Measurements from ENCODE around the gene TCERG1L. TPM values are rescaled to one million over a fixed set of nuclear protein-coding genes. Genes with fewer than 3 reads are reported as not detected.

TCERG1L gene
- total and polyA plus RNA-seq, 10 donors: 0.03 to 1.2 (median 0.30) TPM; not detected in 3

DNA sequence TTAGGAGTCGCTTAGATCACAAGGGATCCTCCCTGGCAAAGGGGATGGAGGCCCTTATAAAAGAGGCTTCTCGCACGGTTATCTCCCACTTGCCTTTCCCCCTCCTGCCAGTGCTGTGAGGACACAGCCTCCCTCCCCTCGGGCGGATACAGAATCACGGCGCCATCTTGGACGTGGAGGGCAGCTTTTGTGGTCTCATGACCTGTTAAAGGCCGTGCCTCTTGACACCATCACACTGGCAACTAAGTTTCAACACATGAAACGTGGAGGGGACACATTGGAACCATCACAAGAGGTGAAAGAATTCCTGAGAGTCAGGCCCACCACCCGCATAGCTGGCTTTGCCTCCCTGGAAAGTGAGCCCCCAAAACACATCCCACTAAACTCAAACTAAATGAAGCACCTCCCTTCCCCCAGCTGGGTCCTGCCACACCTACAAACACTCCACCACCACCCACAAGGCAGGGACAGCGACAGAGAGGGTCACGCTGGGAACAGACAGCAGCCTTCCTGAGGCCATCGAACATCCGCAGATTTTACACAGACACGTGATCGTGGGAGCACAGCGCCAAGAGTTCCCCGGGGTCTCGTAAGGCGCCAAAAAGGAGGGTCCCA is 110.6 kb downstream of the TCERG1L start:
- no peaks in the 10 kb centered on the region for H3K36me3 ChIP-seq
- no peaks in the 10 kb centered on the region for H3K4me1 ChIP-seq
- 84 to 89% (median 87%) methylated on average over 20 to 21 of the region's 21 CpGs for WGBS, 5 donors
- no peak overlapping the region for H3K27ac ChIP-seq
- peaks cover 0 to 12% (median 0%) of the 10 kb centered on the region in 7 donors for H3K27me3 ChIP-seq (replicated peaks in 1 of 7)
- TF ChIP-seq, protein P1, sequence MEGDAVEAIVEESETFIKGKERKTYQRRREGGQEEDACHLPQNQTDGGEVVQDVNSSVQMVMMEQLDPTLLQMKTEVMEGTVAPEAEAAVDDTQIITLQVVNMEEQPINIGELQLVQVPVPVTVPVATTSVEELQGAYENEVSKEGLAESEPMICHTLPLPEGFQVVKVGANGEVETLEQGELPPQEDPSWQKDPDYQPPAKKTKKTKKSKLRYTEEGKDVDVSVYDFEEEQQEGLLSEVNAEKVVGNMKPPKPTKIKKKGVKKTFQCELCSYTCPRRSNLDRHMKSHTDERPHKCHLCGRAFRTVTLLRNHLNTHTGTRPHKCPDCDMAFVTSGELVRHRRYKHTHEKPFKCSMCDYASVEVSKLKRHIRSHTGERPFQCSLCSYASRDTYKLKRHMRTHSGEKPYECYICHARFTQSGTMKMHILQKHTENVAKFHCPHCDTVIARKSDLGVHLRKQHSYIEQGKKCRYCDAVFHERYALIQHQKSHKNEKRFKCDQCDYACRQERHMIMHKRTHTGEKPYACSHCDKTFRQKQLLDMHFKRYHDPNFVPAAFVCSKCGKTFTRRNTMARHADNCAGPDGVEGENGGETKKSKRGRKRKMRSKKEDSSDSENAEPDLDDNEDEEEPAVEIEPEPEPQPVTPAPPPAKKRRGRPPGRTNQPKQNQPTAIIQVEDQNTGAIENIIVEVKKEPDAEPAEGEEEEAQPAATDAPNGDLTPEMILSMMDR (IDR thresholded peaks at IDR 0.05 in 8 of 11, conservative IDR thresholded peaks at IDR 0.05 in 3 of 11): no peak
- no peak for TF ChIP-seq POLR2AphosphoS5 (IDR thresholded peaks at IDR 0.05)
- TF ChIP-seq POLR2A (IDR thresholded peaks at IDR 0.05): no peak
- H3K9me3 ChIP-seq: no peaks in the 10 kb centered on the region
- intact Hi-C loops (cut with DNase I; ENCODE audit: low total_unique reads): no loop called here
- H3K4me3 ChIP-seq: no peak overlapping the region
- DNase-seq: peak; percentile 46

DNA sequence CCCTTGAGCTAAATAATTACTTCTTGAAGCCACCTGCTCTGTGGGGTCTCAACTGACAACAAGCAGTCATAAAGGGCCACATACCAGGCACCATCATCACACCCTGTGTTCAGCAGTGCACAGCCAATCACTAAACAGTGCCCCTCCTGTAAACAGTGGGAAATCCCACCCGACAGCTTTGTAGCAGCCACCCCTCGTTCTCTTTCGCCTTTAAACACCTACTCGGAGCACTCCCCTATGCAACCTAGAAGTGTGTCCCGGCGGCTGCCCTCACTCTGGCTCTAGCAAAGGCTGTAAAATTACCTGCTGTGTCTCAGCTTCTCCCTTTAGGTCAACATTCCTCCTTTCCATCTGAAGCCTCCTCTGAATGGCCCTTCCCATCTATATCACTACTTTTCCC is 111.9 kb downstream of the TCERG1L start:
- Histone ChIP-seq H3K4me3 (no peak overlapping the region), H3K27ac (no peak overlapping the region), H3K36me3 (no peaks in the 10 kb centered on the region), H3K4me1 (no peaks in the 10 kb centered on the region), H3K9me3 (no peaks in the 10 kb centered on the region), H3K27me3 (replicated peaks in 1 of 7) (peaks cover 0 to 12% (median 0%) of the 10 kb centered on the region in 7 donors)
- WGBS, 5 donors: 22 to 42% (median 32%) methylated on average over 6 of the region's 6 CpGs
- no peak for TF ChIP-seq POLR2AphosphoS5 (IDR thresholded peaks at IDR 0.05)
- TF ChIP-seq POLR2A (IDR thresholded peaks at IDR 0.05): no peak
- TF ChIP-seq, protein P1 (IDR thresholded peaks at IDR 0.05 in 8 of 11, conservative IDR thresholded peaks at IDR 0.05 in 3 of 11): no peak
- DNase-seq: peak; percentile 46
- intact Hi-C loops (cut with DNase I; ENCODE audit: low total_unique reads): no loop called here

DNA sequence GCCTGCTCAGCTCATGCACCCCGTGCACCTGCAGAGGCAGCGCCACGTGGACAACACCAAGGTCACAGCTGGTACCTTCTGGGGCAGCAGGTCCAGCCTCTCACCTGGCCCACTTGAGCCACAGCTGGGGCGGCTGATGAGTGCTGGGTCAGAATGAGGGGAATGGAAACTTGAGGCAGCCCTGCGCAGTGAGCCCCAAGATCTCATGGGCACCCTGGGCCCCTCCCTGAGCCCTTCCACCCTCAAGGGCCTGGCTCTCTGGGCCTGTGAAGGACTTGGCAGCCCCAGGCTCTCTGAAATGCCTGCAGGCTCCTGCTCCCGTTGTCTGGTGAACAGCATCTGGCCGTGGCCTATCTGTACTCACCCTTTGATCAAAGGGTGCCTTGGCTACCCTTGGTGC is 112.7 kb downstream of the TCERG1L start:
- no peak overlapping the region for H3K27ac ChIP-seq
- H3K9me3 ChIP-seq: peaks cover 0 to 6% (median 0%) of the 10 kb centered on the region in 8 donors
- no peaks in the 10 kb centered on the region for H3K36me3 ChIP-seq
- intact Hi-C loops (cut with DNase I; ENCODE audit: low total_unique reads): no loop called here
- DNase-seq: peak; percentile 47
- H3K4me3 ChIP-seq: no peak overlapping the region
- no peaks in the 10 kb centered on the region for H3K4me1 ChIP-seq
- peaks cover 0 to 12% (median 0%) of the 10 kb centered on the region in 7 donors for H3K27me3 ChIP-seq (replicated peaks in 1 of 7)
- no peak for TF ChIP-seq POLR2A (IDR thresholded peaks at IDR 0.05)
- 62 to 82% (median 78%) methylated on average over 3 to 7 of the region's 7 CpGs for WGBS, 5 donors

DNA sequence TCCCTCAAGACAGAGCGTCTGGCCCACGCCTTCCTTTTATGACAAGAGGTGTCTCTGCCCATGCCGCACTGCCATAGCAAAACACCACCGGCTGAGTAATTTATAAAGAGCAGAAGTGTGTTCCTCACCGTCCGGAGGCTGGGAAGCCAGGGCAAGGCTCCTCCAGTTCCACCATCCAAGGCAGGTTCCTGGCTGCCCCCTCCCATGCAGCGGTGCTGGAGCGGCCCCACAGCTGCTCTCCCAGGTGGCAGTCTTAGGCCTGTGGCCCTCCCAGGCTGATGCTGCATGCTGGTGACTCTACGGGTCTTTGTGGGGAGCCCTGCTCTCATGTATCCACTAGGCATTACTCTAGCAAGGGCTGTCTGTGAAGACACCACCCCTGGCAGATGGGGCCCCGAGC is 113.1 kb downstream of the TCERG1L start:
- intact Hi-C loops (cut with DNase I; ENCODE audit: low total_unique reads): no loop called here
- DNase-seq: peak; percentile 42
- Histone ChIP-seq H3K4me3 (no peak overlapping the region), H3K9me3 (peaks cover 0 to 10% (median 0%) of the 10 kb centered on the region in 8 donors), H3K4me1 (no peaks in the 10 kb centered on the region), H3K27ac (no peak overlapping the region), H3K27me3 (replicated peaks in 1 of 7) (peaks cover 0 to 12% (median 0%) of the 10 kb centered on the region in 7 donors), H3K36me3 (no peaks in the 10 kb centered on the region)
- TF ChIP-seq POLR2A (IDR thresholded peaks at IDR 0.05) (no peak), POLR2AphosphoS5 (IDR thresholded peaks at IDR 0.05) (no peak)
- TF ChIP-seq, protein P1 (IDR thresholded peaks at IDR 0.05 in 8 of 11, conservative IDR thresholded peaks at IDR 0.05 in 3 of 11): no peak
- WGBS, 5 donors: 78 to 88% (median 87%) methylated on average over 8 to 10 of the region's 10 CpGs
